Ramos (cell line): Measurements from ENCODE around the gene RHOT2.

Source experiments
- in situ Hi-C: fragments of 300-500 bp; cut with MboI; formaldehyde crosslinking; loops from one replicate; pipeline ENCODE4 v1.14.3; 2022; ENCODE audit warnings: low sequenced_read_pairs; ENCODE audit not compliant: unreplicated experiment

The RHOT2 gene

DNA sequence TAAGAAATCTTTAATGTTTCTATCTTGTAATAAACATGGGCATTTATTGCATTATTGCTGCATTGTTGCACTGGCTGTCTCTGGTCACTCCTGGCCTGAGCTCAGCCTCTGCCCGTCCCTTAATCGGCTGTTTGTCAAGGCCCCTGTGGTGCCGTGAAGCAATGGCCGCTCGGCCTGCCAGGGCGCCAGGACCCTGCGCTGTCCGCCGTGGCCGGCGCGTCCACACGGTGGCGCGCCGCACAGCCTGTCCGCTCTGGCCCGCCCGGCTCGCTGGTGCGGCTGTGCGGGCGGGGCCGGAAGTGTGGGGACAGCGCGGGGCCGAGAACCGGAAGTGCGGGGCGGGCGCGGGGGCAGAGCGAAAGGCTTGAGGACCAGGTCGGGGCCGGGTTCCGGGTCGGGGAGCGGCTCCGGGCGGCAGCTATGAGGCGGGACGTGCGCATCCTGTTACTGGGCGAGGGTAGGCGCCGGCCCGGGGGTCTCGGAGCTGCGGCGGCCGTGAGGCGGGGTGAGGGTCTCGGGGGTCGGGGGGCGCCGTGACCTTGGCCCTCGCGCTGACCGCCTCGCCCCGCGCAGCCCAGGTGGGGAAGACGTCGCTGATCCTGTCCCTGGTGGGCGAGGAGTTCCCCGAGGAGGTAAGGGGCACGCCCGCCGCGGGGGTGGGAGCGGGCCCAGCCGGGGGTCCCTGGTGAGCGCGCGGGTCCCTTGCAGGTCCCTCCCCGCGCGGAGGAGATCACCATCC, at the start of gene RHOT2:
TSS of gene RHOT2 (plus strand) at position 353 of the 739 bp plus-strand sequence. CDS start at position 421, 68 bp downstream.
- in situ Hi-C loops: no loop called here

DNA sequence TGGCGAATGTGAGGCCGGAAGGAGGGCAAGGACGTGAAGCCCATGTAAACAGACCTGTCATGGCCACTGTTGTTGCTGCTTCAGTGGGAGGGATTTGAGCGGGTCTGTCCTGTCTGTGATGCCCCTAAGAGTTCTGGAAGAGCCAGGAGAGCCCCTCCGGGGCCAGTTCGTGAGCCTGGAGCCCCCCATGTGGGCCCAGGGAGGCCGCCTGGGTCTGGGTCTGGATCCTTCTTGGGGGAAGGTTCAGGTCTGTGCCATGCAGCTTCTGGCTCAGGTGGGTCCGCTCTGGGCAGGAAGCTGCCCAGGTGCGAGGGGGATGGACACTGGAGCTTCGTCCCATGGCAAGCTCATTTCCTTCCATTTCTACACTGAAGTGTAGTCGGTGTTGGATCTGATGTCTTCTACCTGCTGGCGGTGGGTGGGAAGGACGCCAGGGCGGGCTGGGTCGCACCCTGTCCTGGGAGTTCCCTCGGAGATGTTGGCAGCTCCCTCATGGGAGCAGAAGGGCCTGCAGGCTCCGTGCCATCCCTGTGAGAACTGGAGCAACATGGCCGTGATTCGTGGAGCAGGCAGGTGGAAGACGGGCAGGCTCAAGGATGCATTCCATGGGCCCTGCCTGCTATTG, 48.3 kb upstream of the RHOT2 start:
- in situ Hi-C loops: no loop called here

DNA sequence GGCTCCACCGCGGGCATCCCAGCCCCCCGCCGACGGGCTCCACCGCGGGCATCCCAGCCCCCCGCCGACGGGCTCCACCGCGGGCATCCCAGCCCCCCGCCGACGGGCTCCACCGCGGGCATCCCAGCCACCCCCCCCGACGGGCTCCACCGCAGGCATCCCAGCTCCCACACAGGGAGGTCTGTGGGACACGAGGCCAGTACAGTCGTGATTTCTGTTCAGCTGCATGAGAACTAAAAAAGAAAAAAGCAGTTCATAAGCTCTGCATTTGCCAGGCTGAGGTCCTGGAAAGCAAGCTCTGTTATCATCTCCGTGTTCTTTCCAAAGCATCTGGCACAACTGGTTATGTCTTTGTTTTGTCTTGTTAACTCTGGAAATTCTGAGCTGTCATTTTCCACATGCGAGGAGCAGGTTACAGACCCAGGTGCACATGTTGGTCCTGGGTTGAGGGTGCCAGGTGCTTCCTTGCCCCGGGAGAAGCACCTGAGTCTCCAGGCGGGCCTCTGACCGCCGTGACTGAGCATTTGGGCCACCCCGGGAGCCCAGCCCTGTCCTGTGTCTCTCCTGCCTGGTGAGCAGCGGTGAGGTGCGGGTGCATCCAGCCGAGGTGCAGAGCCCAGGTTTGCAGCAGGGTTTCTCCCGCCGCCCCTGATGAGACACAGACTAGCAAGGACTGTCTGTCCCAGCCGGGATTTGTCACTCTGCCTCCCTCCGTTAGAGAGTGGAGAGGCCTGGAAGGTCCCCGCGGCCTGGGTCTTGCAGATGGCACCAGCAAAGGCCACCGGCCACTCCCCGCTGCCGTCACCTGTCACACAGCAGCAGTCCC, 47.0 kb upstream of the RHOT2 start:
- in situ Hi-C loops: no loop called here

DNA sequence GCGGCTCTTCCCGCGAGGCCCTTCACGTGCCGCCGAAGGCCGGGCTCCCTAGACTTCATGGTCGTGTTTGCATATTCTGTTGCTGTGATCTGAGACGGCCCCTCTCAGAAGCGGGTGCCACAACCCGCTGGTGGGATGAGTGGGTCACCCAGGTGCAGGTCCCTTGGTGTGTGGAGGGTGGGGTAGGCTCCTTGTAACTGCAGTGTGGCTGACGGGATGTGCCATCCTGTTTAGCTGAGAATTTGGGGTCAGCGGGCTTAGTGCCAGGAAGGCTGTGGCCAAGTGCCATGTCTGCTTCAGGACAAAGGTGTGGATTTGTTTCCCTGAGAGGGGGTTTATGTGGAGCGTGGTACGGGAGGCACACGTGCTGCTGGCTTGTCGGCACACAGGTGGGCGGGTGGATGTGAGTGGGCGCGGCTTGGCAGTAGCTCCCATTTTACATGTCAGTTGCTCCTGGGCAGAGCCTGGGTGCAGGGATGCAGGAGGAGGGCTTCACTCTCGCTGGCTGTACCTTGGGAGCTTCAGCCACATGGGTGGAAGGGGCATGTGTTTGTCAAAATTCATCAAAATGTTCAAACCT, 46.3 kb upstream of the RHOT2 start:
- in situ Hi-C loops: no loop called here

DNA sequence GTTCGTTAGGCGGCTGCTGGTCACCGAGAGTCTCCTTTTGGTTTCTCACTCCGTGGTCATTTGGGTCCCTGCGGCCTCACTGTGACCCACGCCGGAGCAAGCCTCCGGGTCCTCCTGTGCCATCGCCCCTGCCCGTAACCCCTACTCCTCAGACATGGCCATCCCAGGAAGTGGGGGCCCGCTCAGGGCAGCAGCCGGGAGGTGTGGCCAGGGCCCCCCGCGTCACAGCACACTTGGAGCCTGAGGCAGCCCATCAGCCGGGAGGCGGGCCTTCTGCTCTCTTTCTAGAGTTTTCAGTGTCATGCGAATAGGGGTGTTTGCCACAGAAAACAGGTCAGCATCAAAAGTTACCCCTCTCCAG, 45.0 kb upstream of the RHOT2 start:
- in situ Hi-C loops: no loop called here

DNA sequence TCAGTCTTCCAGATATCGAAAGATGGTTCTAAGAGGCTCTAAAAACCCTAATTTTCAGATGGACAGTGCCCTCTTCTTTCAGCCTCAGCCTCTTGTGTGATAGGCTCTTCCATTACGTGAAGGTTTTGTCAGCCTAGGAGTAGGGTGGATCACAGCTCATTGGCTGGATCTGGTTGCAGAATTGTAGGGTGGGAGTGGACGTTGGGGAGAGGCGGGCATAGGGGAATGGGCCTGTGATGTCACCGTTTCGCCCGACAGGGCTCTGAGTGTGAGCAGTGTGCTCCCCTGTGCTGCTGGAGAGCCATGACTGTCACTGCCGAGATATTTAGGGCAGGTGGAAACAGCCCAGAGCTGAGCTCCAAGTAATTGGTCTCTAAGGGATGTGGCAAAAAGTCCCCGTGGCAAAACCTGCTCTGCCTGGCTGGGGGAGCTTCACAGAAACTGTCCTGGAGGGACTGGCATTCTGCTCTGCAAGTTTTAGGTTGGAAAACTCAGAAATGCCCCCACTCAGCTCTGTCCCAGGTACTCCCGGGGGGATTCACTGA, 43.3 kb upstream of the RHOT2 start:
- in situ Hi-C loops: no loop called here

DNA sequence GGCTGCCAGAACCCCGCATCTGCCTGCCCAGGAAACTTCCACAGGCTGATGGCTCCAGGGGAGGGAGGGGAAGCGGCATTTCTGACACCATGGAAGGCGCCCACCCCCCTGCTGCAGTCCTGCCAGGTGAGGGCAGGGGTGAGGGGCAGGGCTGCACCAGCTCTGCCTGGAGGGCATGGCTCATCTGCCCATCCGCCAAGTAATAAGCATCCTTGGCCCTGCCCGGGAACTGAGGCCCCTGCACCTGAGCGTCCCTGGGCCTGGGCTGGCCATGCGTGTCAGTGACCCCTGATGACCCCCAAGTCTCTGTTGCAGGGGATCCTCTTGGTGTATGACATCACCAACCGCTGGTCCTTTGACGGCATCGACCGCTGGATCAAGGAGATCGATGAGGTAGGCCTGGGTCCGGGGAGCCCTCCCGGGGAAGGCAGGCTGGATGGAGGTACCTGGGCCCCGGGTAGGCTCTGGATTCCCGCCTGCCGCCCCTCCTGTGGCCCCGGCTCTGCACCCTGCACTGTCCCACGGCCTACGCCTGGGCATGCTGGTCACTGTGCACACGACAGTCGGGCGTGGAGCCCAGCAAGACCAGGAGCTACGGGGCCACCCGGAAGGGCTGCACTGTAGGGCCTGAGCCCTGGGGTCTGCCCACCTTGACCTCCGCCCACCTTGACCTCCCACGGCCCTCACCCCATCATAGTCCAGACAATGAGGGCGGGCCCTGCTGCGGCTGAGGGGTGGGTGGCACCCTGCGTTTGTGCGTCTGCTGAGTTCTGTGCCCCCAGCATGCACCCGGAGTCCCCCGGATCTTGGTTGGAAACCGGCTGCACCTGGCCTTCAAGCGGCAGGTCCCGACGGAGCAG, 42.6 kb upstream of the RHOT2 start:
- in situ Hi-C loops: no loop called here

DNA sequence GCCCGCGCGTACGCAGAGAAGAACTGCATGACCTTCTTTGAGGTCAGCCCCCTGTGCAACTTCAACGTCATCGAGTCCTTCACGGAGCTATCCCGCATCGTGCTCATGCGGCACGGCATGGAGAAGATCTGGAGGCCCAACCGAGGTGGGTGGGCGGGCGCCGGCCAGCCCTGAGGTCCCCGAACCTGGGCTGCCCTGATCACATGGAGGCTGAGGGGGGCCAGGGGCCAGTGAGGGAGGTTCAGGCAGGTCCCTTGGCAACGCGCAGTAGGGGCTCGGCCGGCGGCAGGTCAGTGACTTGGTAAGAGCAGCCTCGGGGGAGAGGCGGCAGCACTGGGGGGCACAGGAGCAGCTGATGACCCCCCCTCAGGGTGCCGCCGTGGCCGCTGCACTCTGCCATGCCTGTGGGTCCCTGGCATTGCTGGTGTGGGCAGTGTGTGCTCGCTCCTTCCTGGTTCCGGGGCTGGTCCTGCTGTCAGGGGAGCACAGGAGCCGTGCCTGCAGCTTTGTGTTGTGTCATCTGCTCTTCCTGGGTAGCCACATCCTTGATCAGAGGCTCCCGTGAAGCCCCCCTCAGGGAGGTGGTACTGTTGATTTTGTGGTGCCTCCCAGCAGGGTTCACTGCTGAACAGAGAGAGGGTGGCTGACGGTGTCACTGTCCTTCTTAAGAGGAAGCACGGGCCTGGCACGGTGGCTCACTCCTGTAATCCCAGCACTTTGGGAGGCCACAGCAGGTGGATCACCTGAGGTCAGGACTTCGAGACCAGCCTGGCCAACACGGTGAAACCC, 41.8 kb upstream of the RHOT2 start:
- in situ Hi-C loops: no loop called here

DNA sequence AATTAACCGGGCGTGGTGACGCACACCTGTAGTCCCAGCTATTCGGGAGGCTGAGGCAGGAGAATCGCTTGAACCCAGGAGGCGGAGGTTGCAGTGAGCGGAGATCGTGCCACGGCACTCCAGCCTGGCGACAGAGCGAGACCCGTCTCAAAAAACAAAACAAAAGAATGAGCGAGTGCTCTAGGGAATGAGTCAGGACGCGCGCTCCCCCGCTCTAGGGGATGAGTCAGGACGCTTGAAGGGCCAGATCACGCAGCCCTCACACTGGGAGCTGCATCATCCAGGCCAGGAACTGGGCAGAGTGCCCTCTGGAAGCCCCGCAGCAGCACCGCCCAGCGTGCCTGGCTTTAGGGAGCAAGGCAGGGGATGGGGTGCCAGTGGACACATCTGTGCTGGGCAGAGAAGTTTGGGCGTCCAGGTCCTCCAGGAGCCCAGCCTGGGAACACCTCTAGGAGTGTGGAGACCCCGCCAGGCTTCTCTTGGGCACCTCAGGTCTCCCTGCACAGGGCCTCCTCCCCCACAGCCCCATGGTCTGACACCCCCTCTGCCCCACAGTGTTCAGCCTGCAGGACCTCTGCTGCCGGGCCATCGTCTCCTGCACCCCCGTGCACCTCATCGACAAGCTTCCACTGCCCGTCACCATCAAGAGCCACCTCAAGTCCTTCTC, 41.0 kb upstream of the RHOT2 start:
- in situ Hi-C loops: no loop called here

DNA sequence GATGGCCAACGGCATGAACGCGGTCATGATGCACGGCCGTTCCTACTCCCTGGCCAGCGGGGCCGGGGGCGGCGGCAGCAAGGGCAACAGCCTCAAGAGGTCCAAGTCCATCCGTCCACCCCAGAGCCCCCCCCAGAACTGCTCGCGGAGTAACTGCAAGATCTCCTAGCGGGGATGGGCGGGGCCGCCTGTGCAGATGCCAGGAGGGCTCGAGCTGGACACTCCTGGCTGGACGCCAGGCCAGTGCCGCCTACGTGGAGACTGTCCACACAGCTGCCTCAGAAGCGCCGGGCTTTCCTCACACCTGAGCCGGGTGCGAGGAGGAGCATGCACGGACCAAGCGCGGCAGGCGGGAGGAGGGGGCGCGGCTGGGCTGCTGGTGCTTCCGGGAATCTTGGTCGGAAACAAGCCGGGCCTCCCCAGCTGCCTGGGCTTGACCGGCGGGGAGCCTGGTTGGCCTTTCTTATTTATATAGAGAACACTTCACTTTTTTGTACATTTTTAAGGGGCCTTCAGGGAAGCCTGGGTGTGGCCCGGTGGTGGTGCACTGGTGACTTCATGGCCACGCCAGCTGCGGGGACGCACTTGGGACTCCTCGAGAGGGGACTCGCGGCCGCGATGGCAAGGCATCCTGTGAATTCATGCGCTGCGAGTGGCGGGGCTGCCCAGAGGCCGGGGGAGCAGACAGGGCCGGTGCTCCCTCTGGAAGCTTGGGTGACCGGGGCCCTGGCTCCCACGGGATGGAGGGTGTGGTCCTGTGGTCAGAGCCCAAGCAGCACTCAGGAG, 40.3 kb upstream of the RHOT2 start:
- in situ Hi-C loops: no loop called here

DNA sequence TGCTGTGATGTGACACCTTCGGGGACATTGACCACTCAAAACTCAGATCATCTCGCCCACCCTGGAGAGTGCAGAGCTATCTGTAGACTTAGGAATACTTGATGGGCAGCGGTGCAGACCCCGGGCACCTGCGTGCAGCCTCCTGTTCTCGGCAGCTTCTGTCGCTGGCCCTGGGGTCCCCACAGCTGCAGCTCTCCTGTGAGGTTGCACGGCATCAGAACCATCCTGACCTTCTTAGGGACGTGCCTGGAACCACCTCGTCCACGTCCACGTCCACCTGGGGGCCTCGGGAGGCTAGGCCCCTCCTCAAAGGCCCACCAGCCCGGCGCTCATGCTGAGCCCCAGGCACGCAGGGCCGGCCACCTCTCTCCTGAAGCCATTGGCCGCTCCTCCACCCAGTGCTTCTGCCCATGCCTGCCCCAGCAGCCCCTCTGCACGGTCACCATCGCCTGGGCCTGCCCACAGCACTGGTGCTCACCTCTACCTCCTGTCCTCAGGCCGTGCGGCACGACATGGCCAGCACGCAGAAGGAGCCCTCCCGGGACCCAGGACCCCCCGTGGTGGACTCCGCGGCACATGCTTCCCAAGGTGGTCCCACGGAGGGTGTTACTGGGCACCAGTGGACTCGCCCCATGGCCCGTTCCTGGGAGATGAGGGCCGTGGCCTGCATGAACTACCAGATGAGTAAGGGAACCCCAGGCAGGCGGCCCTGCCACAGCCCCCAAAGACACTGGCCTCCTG, 39.4 kb upstream of the RHOT2 start:
- in situ Hi-C loops: no loop called here

DNA sequence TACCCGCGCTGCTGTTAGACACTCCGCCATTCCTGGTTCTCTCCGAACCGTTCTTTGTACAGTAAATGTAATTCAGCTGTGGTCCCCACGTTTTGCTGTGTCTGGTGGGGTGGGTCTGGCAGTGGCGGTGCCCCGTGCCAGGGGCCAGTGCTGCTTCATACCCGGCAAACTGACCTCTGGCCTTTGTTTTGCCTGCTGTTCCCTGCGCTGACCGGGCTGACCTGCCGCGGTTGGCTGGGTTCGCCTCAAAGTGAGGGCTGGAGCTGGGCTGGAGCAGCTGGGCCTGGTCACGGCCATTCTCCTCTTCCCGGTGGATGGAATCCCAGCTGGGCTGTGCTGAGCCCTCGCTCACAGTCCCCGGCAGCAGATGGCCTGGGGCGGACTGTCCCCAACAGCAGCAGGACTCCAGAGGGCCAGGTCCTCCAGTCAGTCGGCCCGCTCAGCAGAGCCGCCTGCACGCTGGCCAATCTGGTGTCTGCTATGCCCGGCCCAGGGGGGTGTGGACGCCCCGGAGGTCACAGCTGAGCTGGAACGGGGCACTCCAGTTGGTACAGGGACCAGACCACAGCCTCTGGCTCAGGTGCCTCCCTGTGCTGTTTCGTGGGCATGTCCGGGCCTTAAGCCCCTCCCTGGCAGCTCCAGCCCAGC, 38.6 kb upstream of the RHOT2 start:
- in situ Hi-C loops: no loop called here

DNA sequence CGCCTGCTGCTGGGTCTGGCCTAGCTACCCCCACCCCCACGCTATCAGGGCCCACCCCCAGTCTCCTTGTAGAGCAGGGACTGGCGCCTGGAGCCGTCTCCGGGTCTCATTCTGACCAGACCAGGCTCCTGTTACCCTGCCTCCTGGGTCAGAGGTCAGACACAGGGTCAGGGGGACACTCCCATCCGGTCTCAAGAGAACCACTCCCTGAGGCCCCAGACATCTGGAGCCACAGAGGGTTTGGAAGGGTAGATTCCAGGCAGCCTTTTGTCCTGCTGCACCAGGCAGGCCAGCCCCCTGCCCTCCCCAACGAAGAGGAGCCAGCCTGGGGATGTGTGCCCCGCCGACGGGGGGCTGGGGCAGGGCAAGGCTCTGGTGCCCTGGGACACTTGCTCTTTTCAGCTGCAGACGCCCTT, 38.1 kb upstream of the RHOT2 start:
- in situ Hi-C loops: no loop called here

DNA sequence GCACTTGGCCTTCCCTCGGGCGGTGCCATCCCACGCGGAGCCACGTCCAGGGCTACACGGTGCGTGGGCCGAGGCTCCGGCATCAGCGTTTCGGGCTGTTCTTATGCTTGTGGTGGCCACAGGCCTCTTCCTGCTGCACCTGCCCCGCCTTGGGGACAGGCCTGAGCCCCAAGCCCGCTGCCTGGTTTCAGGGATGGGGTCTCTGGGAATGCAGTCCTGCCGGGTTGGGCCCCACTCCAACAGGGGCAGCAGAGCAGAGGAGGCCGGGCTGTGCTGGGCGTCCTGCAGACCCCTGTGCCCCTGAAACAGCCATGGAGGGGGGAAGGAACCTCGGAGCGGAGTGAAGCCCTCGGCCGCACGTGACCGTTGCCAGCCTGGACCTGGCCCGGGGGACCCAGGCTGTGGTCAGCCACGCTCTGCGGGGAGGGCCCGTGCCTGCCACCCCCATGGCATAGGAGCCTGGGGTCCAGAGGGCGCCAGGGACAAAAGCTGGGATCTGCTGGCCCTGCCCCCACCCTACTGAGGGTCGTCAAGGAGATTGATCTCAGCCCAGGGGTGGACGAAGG, 37.6 kb upstream of the RHOT2 start:
- in situ Hi-C loops: no loop called here

DNA sequence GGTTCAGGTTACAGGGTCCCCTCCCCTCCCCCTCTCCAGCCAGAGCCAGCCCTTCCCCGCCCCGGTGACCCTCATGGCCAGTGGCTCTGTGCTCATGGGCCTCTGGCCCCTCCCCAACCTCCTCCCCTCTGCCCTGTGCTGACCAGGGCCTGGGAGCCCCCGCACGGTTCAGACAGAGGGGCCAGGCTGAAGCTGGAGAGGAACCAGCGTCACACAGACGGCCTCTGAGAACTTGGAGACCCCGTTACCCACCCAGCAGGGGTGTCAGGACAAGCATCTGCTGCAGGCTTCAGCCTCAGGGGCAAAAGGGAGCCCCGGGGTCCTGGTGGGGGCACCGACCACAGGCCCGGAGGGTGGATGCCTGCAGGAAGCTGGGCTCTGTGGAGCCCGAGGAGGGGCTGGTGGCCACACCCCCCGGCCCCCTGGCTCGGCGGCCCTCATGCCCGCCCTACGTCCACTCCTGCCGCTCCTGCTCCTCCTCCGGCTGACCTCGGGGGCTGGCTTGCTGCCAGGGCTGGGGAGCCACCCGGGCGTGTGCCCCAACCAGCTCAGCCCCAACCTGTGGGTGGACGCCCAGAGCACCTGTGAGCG, 37.0 kb upstream of the RHOT2 start, which contains the start of gene WFIKKN1:
TSS of gene WFIKKN1 (plus strand) at position 171 of the 591 bp plus-strand sequence. CDS start at position 440, 269 bp downstream.
- in situ Hi-C loops: no loop called here
